Measurements from ENCODE around the gene FKBP14. TPM values are rescaled to one million over a fixed set of nuclear protein-coding genes. Genes with fewer than 3 reads are reported as not detected.

The FKBP14 gene
- total and polyA plus RNA-seq, 2 experiments from 2014 or later: 8.1 to 29.6 TPM

DNA sequence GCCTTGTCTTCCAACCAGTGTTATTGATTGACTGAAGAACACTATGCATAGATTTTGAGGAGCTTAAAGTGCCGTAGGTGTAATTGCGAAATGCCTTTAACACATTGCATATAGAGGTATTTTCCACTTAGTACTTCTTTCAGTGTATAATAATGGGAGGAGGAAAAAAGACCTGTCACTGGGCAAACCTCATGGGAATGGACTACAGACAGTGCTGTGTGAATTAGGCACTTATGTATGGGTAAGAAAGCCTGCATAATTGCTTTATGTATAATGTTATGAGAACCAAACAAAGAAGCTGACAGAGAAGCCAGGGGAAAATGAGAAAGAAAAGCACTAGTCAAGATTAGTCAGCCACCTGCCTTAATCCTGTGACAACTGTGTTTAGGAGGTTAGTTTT is 24.5 kb downstream of the FKBP14 start:
- Histone ChIP-seq H3K27me3 (no peaks in the 10 kb centered on the region), H3K27ac (no peak overlapping the region), H3K4me1 (ENCODE audit: low read depth) (no peaks in the 10 kb centered on the region), H3K36me3 (no peaks in the 10 kb centered on the region), H3K4me3 (no peak overlapping the region), H3K9me3 (ENCODE audit: low read depth) (no peaks in the 10 kb centered on the region)
- DNase-seq (ENCODE audit: low read depth in 1 of 2, low spot score in 1 of 2): no peak
- TF ChIP-seq, protein P1, sequence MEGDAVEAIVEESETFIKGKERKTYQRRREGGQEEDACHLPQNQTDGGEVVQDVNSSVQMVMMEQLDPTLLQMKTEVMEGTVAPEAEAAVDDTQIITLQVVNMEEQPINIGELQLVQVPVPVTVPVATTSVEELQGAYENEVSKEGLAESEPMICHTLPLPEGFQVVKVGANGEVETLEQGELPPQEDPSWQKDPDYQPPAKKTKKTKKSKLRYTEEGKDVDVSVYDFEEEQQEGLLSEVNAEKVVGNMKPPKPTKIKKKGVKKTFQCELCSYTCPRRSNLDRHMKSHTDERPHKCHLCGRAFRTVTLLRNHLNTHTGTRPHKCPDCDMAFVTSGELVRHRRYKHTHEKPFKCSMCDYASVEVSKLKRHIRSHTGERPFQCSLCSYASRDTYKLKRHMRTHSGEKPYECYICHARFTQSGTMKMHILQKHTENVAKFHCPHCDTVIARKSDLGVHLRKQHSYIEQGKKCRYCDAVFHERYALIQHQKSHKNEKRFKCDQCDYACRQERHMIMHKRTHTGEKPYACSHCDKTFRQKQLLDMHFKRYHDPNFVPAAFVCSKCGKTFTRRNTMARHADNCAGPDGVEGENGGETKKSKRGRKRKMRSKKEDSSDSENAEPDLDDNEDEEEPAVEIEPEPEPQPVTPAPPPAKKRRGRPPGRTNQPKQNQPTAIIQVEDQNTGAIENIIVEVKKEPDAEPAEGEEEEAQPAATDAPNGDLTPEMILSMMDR (IDR thresholded peaks at IDR 0.05; ENCODE audit: low read depth, low read length): no peak

DNA sequence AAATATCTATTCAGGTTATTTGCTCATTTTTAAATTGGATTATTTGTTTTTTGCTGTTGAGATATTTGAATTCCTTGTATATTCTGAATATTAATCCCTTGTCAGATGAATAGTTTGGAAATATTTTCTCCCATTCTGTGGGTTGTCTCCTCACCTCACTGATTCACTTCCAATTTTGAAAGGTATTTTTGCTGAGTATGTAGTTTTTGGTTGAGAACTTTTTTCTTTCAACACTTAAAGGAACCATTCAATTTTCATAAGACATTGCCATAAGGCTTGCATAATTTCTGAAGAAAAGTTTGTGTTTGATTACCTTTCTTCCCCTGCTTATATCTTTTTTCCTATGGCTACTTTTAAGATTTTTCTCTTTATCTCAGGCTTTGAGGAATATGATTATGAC is 28.0 kb downstream of the FKBP14 start:
- H3K27me3 ChIP-seq: no peaks in the 10 kb centered on the region
- H3K27ac ChIP-seq: no peak overlapping the region
- H3K36me3 ChIP-seq: no peaks in the 10 kb centered on the region
- no peak for DNase-seq (ENCODE audit: low read depth in 1 of 2, low spot score in 1 of 2)
- no peaks in the 10 kb centered on the region for H3K4me1 ChIP-seq (ENCODE audit: low read depth)
- TF ChIP-seq, protein P1 (IDR thresholded peaks at IDR 0.05; ENCODE audit: low read depth, low read length): no peak
- no peaks in the 10 kb centered on the region for H3K9me3 ChIP-seq (ENCODE audit: low read depth)
- no peak overlapping the region for H3K4me3 ChIP-seq

DNA sequence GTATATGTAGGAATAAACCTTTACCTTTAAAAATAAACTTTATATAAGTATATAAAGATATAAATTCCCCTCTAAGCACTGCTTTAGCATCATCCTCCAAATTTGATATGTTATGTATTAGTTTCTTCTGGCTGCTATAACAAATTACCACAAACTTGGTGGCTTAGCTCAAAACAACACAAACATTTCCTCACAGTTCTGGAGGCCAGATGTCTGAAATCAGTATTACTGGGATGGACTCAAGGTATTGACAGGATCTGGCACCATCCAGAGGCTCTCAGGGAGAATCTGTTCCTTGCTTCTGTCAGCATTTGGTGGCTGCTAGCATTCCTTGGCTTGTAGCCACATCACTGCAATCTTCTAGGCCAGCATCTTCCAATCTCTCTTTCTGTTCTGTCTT is 30.2 kb downstream of the FKBP14 start:
- no peaks in the 10 kb centered on the region for H3K9me3 ChIP-seq (ENCODE audit: low read depth)
- no peak overlapping the region for H3K27ac ChIP-seq
- H3K36me3 ChIP-seq: no peaks in the 10 kb centered on the region
- H3K4me3 ChIP-seq: no peak overlapping the region
- no peaks in the 10 kb centered on the region for H3K4me1 ChIP-seq (ENCODE audit: low read depth)
- H3K27me3 ChIP-seq: no peaks in the 10 kb centered on the region
- TF ChIP-seq, protein P1 (IDR thresholded peaks at IDR 0.05; ENCODE audit: low read depth, low read length): no peak
- DNase-seq (ENCODE audit: low read depth in 1 of 2, low spot score in 1 of 2): no peak

DNA sequence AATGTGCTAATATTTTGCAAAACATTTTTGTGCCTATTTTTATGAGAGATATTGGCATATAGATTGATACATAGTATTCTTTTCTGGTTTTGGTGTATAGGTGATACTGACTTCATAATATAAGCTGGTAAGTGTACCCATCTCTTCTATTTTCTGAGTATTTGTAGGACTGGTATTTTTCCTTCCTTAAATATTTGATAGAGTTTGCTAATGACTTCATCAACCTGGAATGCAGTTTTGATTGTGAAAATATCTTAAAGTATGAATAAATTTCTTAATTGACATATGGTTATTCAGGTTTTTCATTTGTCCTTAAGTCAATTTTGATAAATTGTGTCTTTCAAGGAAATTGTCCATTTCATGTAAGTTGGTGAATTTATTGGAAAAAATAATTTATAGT is 30.9 kb downstream of the FKBP14 start:
- DNase-seq (ENCODE audit: low read depth in 1 of 2, low spot score in 1 of 2): no peak
- TF ChIP-seq, protein P1 (IDR thresholded peaks at IDR 0.05; ENCODE audit: low read depth, low read length): no peak
- no peaks in the 10 kb centered on the region for H3K9me3 ChIP-seq (ENCODE audit: low read depth)
- H3K27me3 ChIP-seq: no peaks in the 10 kb centered on the region
- H3K4me3 ChIP-seq: no peak overlapping the region
- H3K4me1 ChIP-seq (ENCODE audit: low read depth): no peaks in the 10 kb centered on the region
- no peaks in the 10 kb centered on the region for H3K36me3 ChIP-seq
- no peak overlapping the region for H3K27ac ChIP-seq

DNA sequence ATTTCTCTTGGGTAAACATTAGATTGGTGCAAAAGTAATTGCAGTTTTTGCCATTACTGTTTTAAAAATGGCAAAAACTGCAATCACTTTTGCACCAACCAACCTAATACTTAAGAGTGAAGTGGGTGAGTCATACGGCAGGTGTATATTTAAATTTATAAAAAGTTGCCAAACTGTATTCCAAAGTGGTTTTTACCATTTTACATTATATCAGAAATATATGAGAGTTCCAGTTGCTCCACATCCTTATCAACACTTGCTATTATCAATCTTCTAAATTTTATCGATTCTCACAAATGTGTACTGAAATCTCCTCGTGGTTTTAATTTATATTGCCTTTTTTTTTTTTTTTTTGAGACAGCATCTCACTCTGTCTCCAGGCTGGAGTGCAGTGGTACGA is 33.4 kb downstream of the FKBP14 start:
- H3K9me3 ChIP-seq (ENCODE audit: low read depth): no peaks in the 10 kb centered on the region
- no peaks in the 10 kb centered on the region for H3K36me3 ChIP-seq
- no peak overlapping the region for H3K27ac ChIP-seq
- TF ChIP-seq, protein P1 (IDR thresholded peaks at IDR 0.05; ENCODE audit: low read depth, low read length): no peak
- no peaks in the 10 kb centered on the region for H3K27me3 ChIP-seq
- no peak for DNase-seq (ENCODE audit: low read depth in 1 of 2, low spot score in 1 of 2)
- H3K4me3 ChIP-seq: no peak overlapping the region
- H3K4me1 ChIP-seq (ENCODE audit: low read depth): no peaks in the 10 kb centered on the region

DNA sequence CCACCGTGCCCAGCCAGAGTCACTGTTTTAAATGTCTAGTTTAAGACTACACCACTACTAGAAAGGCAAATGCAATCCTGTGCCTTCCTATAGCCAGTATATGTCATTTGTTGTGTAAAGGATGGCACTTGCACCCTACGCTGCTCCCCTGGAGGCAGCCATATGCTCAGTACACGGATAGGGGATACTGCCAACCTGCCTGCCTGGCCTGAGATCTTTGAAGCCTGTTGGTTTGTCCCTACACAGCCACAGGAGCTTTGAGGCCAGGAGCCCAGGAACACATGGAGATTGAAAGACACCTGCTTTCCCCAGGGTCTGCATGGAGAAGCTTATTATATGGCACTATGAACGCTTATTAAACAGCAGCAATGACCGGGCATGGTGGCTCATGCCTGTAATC is 34.6 kb downstream of the FKBP14 start:
- Histone ChIP-seq H3K27ac (no peak overlapping the region), H3K4me1 (ENCODE audit: low read depth) (no peaks in the 10 kb centered on the region), H3K9me3 (ENCODE audit: low read depth) (no peaks in the 10 kb centered on the region), H3K4me3 (no peak overlapping the region), H3K27me3 (no peaks in the 10 kb centered on the region), H3K36me3 (no peaks in the 10 kb centered on the region)
- DNase-seq (ENCODE audit: low read depth in 1 of 2, low spot score in 1 of 2): no peak
- TF ChIP-seq, protein P1 (IDR thresholded peaks at IDR 0.05; ENCODE audit: low read depth, low read length): no peak
